HepG2 (cell line): Measurements from ENCODE around the gene CABLES1. TPM values are rescaled to one million over a fixed set of nuclear protein-coding genes. Genes with fewer than 3 reads are reported as not detected.

Experiments
- DPF2 ChIP-seq: sonication (generic); formaldehyde crosslinking; IDR thresholded peaks from 2 replicates; pipeline ENCODE4 v1.4.0; 2020; ENCODE audit warnings: mild to moderate bottlenecking, low read depth, missing genetic modification reagents, borderline replicate concordance
- FOXM1 ChIP-seq: sonication (generic); formaldehyde crosslinking; IDR thresholded peaks from 2 replicates; pipeline ENCODE4 v1.5.0; 2020; ENCODE audit warnings: missing genetic modification reagents
- GATAD1 ChIP-seq: IDR thresholded peaks from 2 replicates; pipeline ENCODE4 v1.6.1; 2016; ENCODE audit warnings: missing genetic modification reagents, missing compliant biosample characterization
- NBN ChIP-seq: fragments of 450-650 bp; conservative IDR thresholded peaks from 2 replicates; pipeline ENCODE4 v1.6.1; 2017
- NFATC3 ChIP-seq: sonication (generic); formaldehyde crosslinking; IDR thresholded peaks from 2 replicates; pipeline ENCODE4 v1.5.1; 2020; ENCODE audit warnings: mild to moderate bottlenecking, missing genetic modification reagents
- NFIC ChIP-seq: IDR thresholded peaks from 2 replicates; pipeline ENCODE4 v1.6.1; 2012; ENCODE audit warnings: mild to moderate bottlenecking, low read length, inconsistent platforms
- NFKB2 ChIP-seq: sonication (generic); formaldehyde crosslinking; IDR thresholded peaks from 2 replicates; pipeline ENCODE4 v1.4.0; 2020; ENCODE audit warnings: missing genetic modification reagents, borderline replicate concordance
- PHB2 ChIP-seq: fragments of 450-650 bp; IDR thresholded peaks from 2 replicates; pipeline ENCODE4 v1.6.1; 2018; ENCODE audit not compliant: partially characterized antibody
- RCOR2 ChIP-seq: IDR thresholded peaks from 2 replicates; pipeline ENCODE4 v1.6.1; 2016; ENCODE audit warnings: missing biosample characterization, missing genetic modification reagents
- SALL1 ChIP-seq: sonication (generic); formaldehyde crosslinking; IDR thresholded peaks from 2 replicates; pipeline ENCODE4 v1.8.0; 2022; ENCODE audit warnings: mild to moderate bottlenecking, missing genetic modification reagents
- SNRNP70 ChIP-seq: fragments of 200-400 bp; formaldehyde crosslinking; IDR thresholded peaks from 2 replicates; pipeline ENCODE4 v1.6.1; 2017; ENCODE audit warnings: mild to moderate bottlenecking, low read depth, low read length, moderate library complexity
- ZNF225 ChIP-seq: sonication (generic); formaldehyde crosslinking; IDR thresholded peaks from 2 replicates; pipeline ENCODE4 v1.4.0; 2020; ENCODE audit warnings: mild to moderate bottlenecking, missing genetic modification reagents
- ZNF234 ChIP-seq: sonication (generic); formaldehyde crosslinking; conservative IDR thresholded peaks from 2 replicates; pipeline ENCODE4 v1.5.1; 2020; ENCODE audit warnings: mild to moderate bottlenecking, missing genetic modification reagents
- ZNF274 ChIP-seq: sonication (generic); formaldehyde crosslinking; IDR thresholded peaks from 2 replicates; pipeline ENCODE4 v1.5.1; 2020; ENCODE audit warnings: mild to moderate bottlenecking, missing genetic modification reagents
- ZNF30 ChIP-seq: sonication (generic); formaldehyde crosslinking; IDR thresholded peaks from 2 replicates; pipeline ENCODE4 v1.5.0; 2020; ENCODE audit warnings: mild to moderate bottlenecking, missing genetic modification reagents
- ZNF569 ChIP-seq: sonication (generic); formaldehyde crosslinking; IDR thresholded peaks from 2 replicates; pipeline ENCODE4 v1.5.0; 2020; ENCODE audit warnings: mild to moderate bottlenecking, missing genetic modification reagents, moderate library complexity, borderline replicate concordance
- ZNF577 ChIP-seq: sonication (generic); formaldehyde crosslinking; IDR thresholded peaks from 2 replicates; pipeline ENCODE4 v1.4.0; 2020; ENCODE audit warnings: mild to moderate bottlenecking, low read depth, missing genetic modification reagents, borderline replicate concordance
- polyA plus RNA-seq, 8 experiments: library from polyadenylated mRNA; depleted of rRNA in 3 of 8; stranded (reverse) in 7 of 8; unstranded in 1 of 8; fragments of >200 nt; fragmentation: Illumina TruSeq in 4 of 8; extraction: Trizol in 4 of 8; gene quantifications; 2 replicates each; pipeline versions ENCODE4 v1.2.1 to v1.2.3, GENCODE V29; 2011 to 2016; ENCODE audit warnings: low read depth in 4 of 8, missing spikeins in 1 of 8, mixed read lengths in 1 of 8; ENCODE audit not compliant: insufficient read depth in 1 of 8
- total RNA-seq, 5 experiments: library from RNA; depleted of rRNA; stranded (reverse); fragments of >200 nt; fragmentation: Illumina TruSeq; extraction: Trizol; gene quantifications; 2 replicates each; pipeline ENCODE4 v1.2.3, GENCODE V29; 2016; ENCODE audit warnings: low read depth in 1 of 5
- TF ChIP-seq, protein P1 (sequence below): sonication (generic); formaldehyde crosslinking; IDR thresholded peaks from 2 replicates; pipeline ENCODE4 v1.8.0; 2022; ENCODE audit warnings: missing genetic modification reagents, low read depth, mild to moderate bottlenecking, borderline replicate concordance
- TF ChIP-seq, protein P2 (sequence below): sonication (generic); formaldehyde crosslinking; IDR thresholded peaks from 2 replicates; pipeline ENCODE4 v1.4.0; 2020; ENCODE audit warnings: missing genetic modification reagents, mild to moderate bottlenecking, borderline replicate concordance
- TF ChIP-seq, protein P3 (sequence below): sonication (generic); formaldehyde crosslinking; IDR thresholded peaks from 2 replicates; pipeline ENCODE4 v1.8.0; 2022; ENCODE audit warnings: missing genetic modification reagents, mild to moderate bottlenecking, moderate library complexity, borderline replicate concordance
- TF ChIP-seq, protein P4 (sequence below): sonication (generic); formaldehyde crosslinking; IDR thresholded peaks from 2 replicates; pipeline ENCODE4 v1.5.0; 2020; ENCODE audit warnings: missing genetic modification reagents, mild to moderate bottlenecking, borderline replicate concordance

CABLES1 gene
- total and polyA plus RNA-seq, 2 of the 13 experiments (the other 11 are each of a cell fraction or from before 2014, with no cell fraction given) = 14.7 to 25.8 TPM

DNA sequence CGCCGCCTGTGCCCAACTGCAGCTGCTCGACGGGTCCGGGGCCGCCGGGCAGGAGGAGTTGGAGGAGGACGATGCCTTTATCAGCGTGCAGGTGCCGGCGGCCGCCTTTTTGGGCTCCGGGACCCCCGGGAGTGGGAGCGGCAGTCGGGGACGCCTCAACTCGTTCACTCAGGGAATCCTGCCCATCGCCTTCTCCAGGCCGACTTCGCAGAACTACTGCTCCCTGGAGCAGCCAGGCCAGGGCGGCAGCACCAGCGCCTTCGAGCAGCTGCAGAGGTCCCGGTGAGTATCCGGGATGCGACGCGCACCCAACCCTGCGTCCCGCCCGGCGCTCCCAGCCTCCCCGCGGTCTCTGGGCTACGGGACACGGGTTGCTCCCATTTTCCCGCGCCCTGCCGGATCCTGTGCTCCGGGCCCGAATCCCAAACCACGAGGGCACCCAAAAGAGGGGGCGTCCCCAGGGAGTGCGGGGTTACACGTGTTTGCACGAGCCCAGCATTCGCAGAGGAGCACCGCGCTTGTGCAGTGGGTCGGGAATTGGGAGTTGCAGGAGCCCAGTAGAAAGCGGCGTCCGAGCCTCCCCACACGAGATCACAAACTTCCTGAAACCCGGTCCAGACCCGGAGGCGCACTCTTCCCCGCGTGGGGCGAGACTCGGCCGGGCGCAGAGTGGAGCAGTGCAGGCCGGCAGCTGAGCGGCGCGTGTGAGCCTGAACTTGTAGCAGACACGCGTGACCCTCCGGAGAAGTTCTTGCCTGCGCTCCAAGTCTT, 1.2 kb downstream of the CABLES1 start (continued):
- TF ChIP-seq ZNF569 (CRISPR knock-in tag) = no peak
- no peak for TF ChIP-seq DPF2 (CRISPR knock-in tag)
- no peak; the same call in 1 of the 2 replicates for TF ChIP-seq NFKB2 (CRISPR knock-in tag)
- TF ChIP-seq ZNF274 = peak; percentile 68; the same call in 1 of the 2 replicates
- TF ChIP-seq PHB2 = no peak
- no peak for TF ChIP-seq RCOR2 (CRISPR knock-in tag)
- TF ChIP-seq ZNF225 = 0 out of 2 replicates have a peak, but pooled peaks have one; percentile 41
- no peak for TF ChIP-seq SNRNP70
- 0 out of 2 replicates have a peak, but pooled peaks have one; percentile 44 for TF ChIP-seq NFATC3 (CRISPR knock-in tag)
- no peak; the same call in 1 of the 2 replicates for TF ChIP-seq GATAD1 (CRISPR knock-in tag)
- TF ChIP-seq, protein P1, sequence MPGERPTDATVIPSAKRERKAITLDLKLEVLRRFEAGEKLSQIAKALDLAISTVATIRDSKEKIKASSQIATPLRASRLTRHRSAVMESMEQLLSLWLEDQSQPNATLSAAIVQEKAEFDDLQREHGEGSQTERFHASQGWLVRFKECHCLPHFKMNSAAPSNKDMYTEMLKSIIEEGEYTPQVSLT = no peak
- no peak for TF ChIP-seq NBN
- no peak for TF ChIP-seq ZNF234 (CRISPR knock-in tag)
- no peak for TF ChIP-seq NFIC
- TF ChIP-seq ZNF577 (CRISPR knock-in tag) = no peak
- TF ChIP-seq ZNF30 (CRISPR knock-in tag) = no peak; the same call in 1 of the 2 replicates
- TF ChIP-seq, protein P2, sequence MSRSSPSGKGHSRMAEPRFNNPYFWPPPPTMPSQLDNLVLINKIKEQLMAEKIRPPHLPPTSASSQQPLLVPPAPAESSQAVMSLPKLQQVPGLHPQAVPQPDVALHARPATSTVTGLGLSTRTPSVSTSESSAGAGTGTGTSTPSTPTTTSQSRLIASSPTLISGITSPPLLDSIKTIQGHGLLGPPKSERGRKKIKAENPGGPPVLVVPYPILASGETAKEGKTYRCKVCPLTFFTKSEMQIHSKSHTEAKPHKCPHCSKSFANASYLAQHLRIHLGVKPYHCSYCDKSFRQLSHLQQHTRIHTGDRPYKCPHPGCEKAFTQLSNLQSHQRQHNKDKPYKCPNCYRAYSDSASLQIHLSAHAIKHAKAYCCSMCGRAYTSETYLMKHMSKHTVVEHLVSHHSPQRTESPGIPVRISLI (CRISPR knock-in tag) = no peak
- TF ChIP-seq FOXM1 (CRISPR knock-in tag) = no peak
- peak; percentile 60; the same call in 1 of the 2 replicates for TF ChIP-seq SALL1
- TF ChIP-seq, protein P3, sequence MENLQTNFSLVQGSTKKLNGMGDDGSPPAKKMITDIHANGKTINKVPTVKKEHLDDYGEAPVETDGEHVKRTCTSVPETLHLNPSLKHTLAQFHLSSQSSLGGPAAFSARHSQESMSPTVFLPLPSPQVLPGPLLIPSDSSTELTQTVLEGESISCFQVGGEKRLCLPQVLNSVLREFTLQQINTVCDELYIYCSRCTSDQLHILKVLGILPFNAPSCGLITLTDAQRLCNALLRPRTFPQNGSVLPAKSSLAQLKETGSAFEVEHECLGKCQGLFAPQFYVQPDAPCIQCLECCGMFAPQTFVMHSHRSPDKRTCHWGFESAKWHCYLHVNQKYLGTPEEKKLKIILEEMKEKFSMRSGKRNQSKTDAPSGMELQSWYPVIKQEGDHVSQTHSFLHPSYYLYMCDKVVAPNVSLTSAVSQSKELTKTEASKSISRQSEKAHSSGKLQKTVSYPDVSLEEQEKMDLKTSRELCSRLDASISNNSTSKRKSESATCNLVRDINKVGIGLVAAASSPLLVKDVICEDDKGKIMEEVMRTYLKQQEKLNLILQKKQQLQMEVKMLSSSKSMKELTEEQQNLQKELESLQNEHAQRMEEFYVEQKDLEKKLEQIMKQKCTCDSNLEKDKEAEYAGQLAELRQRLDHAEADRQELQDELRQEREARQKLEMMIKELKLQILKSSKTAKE (CRISPR knock-in tag) = peak; percentile 26; the same call in 1 of the 2 replicates
- TF ChIP-seq, protein P4, sequence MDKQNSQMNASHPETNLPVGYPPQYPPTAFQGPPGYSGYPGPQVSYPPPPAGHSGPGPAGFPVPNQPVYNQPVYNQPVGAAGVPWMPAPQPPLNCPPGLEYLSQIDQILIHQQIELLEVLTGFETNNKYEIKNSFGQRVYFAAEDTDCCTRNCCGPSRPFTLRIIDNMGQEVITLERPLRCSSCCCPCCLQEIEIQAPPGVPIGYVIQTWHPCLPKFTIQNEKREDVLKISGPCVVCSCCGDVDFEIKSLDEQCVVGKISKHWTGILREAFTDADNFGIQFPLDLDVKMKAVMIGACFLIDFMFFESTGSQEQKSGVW (CRISPR knock-in tag) = no peak
